Uterus (tissue), 2 donors: ENCODE data around the gene HYI.
"Not testable (repeated sequence)": the region's sequence is repeated elsewhere in the genome, so short reads cannot be mapped to it uniquely, and the experiment has no call there.

Source experiments
- CTCF ChIP-seq, 4 experiments: fragments of 200-600 bp in 2 of 4; fragments of 450-650 bp in 2 of 4; sonication (generic) in 2 of 4; IDR thresholded peaks; one replicate each; pipeline ENCODE4 v1.5.1; 2016 to 2019; ENCODE audit warnings: antibody characterized with exemption in 4 of 4, mild to moderate bottlenecking in 2 of 4, moderate library complexity in 1 of 4
- POLR2A ChIP-seq, 2 donors: fragments of 450-650 bp; IDR thresholded peaks; one replicate each; pipeline ENCODE4 v1.6.1; 2016; ENCODE audit warnings: antibody characterized with exemption in 2 of 2, mild to moderate bottlenecking in 1 of 2, moderate library complexity in 1 of 2

GRCh38 chr1:43458379-43458778, 4.6 kb upstream of the HYI start:
- not testable (repeated sequence) for TF ChIP-seq POLR2A, CTCF (IDR thresholded peaks at IDR 0.05)
